Naive thymus-derived CD4-positive, alpha-beta T cell (primary cell): ENCODE results near the gene AP3B1. TPM values are rescaled to one million over a fixed set of nuclear protein-coding genes. Genes with fewer than 3 reads are reported as not detected.
"Not testable (repeated sequence)": the region's sequence is repeated elsewhere in the genome, so short reads cannot be mapped to it uniquely, and the experiment has no call there.

ENCODE experiments used
- ATAC-seq: fragments of 150-1000 bp; cut with Tn5 transposase; 2 replicates; pipeline ENCODE4 v1.10.0; 2021; ENCODE audit warnings: mild to moderate bottlenecking, moderate library complexity
- CTCF ChIA-PET: fragments of 350-600 bp; sonication (Branson Sonifier 250); formaldehyde crosslinking; loops from one replicate; lab custom pipeline; 2021; ENCODE audit warnings: antibody characterized with exemption; lab: Charles Lee
- POLR2A ChIA-PET: fragments of 350-600 bp; sonication (Branson Sonifier 250); formaldehyde crosslinking; loops from one replicate; lab custom pipeline; 2021; ENCODE audit warnings: antibody characterized with exemption, inconsistent platforms; lab: Charles Lee
- DNase-seq, 9 donors: peaks; one replicate each; pipeline versions ENCODE4 v3.0.0 to v3.0.0-alpha.2; 2020 to 2022; ENCODE audit warnings: mixed read lengths in 1 of 9
- H3K27ac ChIP-seq: one replicate; pipeline ENCODE4 v1.7.0; 2013; ENCODE audit warnings: mild to moderate bottlenecking, low read depth, low read length, moderate library complexity
- H3K27me3 ChIP-seq, 2 donors: one replicate each; pipeline ENCODE4 v1.7.0; 2013; ENCODE audit warnings: low read length in 2 of 2, mild to moderate bottlenecking in 2 of 2, moderate library complexity in 2 of 2; ENCODE audit not compliant: control insufficient read depth in 2 of 2, insufficient read depth in 2 of 2
- H3K36me3 ChIP-seq, 3 experiments: 1 replicate in 2 of 3; 2 replicates in 1 of 3; pipeline ENCODE4 v1.7.0; 2013; ENCODE audit warnings: low read length in 3 of 3, mild to moderate bottlenecking in 3 of 3, moderate library complexity in 1 of 3; ENCODE audit not compliant: insufficient read depth in 3 of 3, control insufficient read depth in 2 of 3
- H3K4me1 ChIP-seq, 2 donors: one replicate each; pipeline ENCODE4 v1.7.0; 2013; ENCODE audit warnings: low read length in 2 of 2, mild to moderate bottlenecking in 2 of 2, moderate library complexity in 1 of 2; ENCODE audit not compliant: control insufficient read depth in 2 of 2, insufficient read depth in 2 of 2
- H3K4me3 ChIP-seq: 2 replicates; pipeline ENCODE4 v1.7.0; 2013; ENCODE audit warnings: mild to moderate bottlenecking, low read length
- H3K9me3 ChIP-seq, 3 experiments: 1 replicate in 2 of 3; 2 replicates in 1 of 3; pipeline ENCODE4 v1.7.0; 2013; ENCODE audit warnings: low read length in 3 of 3; ENCODE audit not compliant: control insufficient read depth in 2 of 3
- H3K27ac Mint-ChIP-seq, 9 donors: one replicate each; pipeline ENCODE4 v1.8.0; 2020 to 2022; ENCODE audit warnings: mixed read lengths in 9 of 9, mild to moderate bottlenecking in 8 of 9, moderate library complexity in 5 of 9, inconsistent platforms in 2 of 9
- H3K27me3 Mint-ChIP-seq, 5 donors: one replicate each; pipeline ENCODE4 v1.8.0; 2021 to 2022; ENCODE audit warnings: mixed read lengths in 5 of 5, mild to moderate bottlenecking in 1 of 5
- H3K36me3 Mint-ChIP-seq, 5 donors: one replicate each; pipeline ENCODE4 v1.8.0; 2020 to 2022; ENCODE audit warnings: mixed read lengths in 5 of 5, mild to moderate bottlenecking in 3 of 5, inconsistent platforms in 1 of 5
- H3K4me1 Mint-ChIP-seq, 7 donors: one replicate each; pipeline ENCODE4 v1.8.0; 2020 to 2022; ENCODE audit warnings: mixed read lengths in 7 of 7, mild to moderate bottlenecking in 3 of 7, inconsistent platforms in 1 of 7
- H3K4me3 Mint-ChIP-seq, 10 donors: one replicate each; pipeline ENCODE4 v1.8.0; 2020 to 2022; ENCODE audit warnings: mild to moderate bottlenecking in 10 of 10, mixed read lengths in 10 of 10, moderate library complexity in 6 of 10, inconsistent platforms in 2 of 10
- H3K9me3 Mint-ChIP-seq, 11 donors: one replicate each; pipeline ENCODE4 v1.8.0; 2020 to 2022; ENCODE audit warnings: mixed read lengths in 11 of 11, mild to moderate bottlenecking in 4 of 11, inconsistent platforms in 1 of 11, moderate library complexity in 1 of 11
- intact Hi-C, 2 donors: fragments of 100-400 bp; cut with micrococcal nuclease; formaldehyde crosslinking; loops; one replicate each; pipeline ENCODE4 v1.15.1; 2023
- polyA plus RNA-seq, 2 donors: library from polyadenylated mRNA; unstranded; fragments of 300-500 nt; fragmentation: Illumina TruSeq; gene quantifications; one replicate each; pipeline ENCODE4 v1.2.3, GENCODE V29; 2021
- total RNA-seq, 6 experiments: library from RNA in 5 of 6; stranded (reverse) in 5 of 6; gene quantifications; 1 replicate in 5 of 6; 2 replicates in 1 of 6; pipeline ENCODE4 v1.2.3 and lab custom pipeline; 2021 to 2026

Gene AP3B1
- total and polyA plus RNA-seq, 7 experiments from 2014 or later = 28.3 to 45.0 (median 32.8) TPM

DNA sequence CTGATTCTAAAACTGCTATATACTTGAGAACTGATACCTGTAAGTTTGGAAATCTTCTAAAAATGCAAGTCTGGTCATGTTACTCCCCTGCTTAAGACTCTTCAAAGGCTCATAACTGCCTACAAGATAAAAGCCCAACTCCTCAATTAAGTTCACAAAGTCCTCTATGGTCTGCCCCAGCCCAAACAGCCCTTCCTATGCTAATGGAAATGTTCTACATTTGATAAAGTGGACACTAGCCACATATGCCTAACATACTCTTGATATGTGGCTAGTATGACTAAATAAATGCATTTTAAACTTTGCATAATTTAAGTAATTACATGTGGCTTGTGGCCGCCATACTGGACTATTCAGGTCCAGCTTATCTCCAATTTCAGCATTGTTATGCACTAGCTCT, 204.5 kb downstream of the AP3B1 start:
- no peak for DNase-seq
- ChIA-PET CTCF (no interaction called here), POLR2A (interaction anchor here (0.6 kb wide), 1 partner anchor 68 kb away, joined by 3 read pairs; no protein-coding TSS in a partner anchor)
- Histone ChIP-seq H3K9me3 (no peaks in the 10 kb centered on the region), H3K27me3 (no peaks in the 10 kb centered on the region), H3K27ac (no peak overlapping the region), H3K4me1 (no peaks in the 10 kb centered on the region), H3K4me3 (no peak overlapping the region), H3K36me3 (peaks cover 0 to 15% (median 0%) of the 10 kb centered on the region in 3 experiments)
- no peak overlapping the region for H3K4me3 Mint-ChIP-seq
- no peaks in the 10 kb centered on the region for H3K27me3 Mint-ChIP-seq
- no peak for ATAC-seq
- H3K9me3 Mint-ChIP-seq = peaks cover 0 to 1% (median 0%) of the 10 kb centered on the region in 11 donors
- H3K36me3 Mint-ChIP-seq = peaks cover 9 to 81% (median 66%) of the 10 kb centered on the region in 5 donors
- H3K27ac Mint-ChIP-seq = no peak overlapping the region
- H3K4me1 Mint-ChIP-seq = no peaks in the 10 kb centered on the region
- intact Hi-C loops = no loop called here

DNA sequence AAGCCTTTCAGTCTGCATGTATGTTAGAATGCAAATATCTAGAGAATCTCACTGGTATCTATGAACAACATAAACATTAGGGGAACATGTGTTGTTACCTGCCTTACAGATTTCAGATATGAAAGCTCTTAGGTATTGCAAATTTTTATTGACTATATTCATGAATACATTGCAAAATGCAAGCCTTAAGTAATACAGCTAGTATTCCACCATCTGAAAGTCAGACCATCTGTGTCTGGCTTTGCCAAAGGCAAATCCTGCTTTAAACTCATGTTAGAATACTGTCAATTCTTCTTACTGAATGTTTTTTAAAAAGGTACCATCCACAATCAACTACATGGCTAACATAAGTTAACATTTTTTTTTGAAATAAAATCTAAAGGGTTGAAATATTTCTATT, 215.6 kb downstream of the AP3B1 start:
- no peak for DNase-seq
- Histone ChIP-seq H3K27ac (no peak overlapping the region), H3K27me3 (no peaks in the 10 kb centered on the region), H3K36me3 (no peaks in the 10 kb centered on the region), H3K4me1 (no peaks in the 10 kb centered on the region), H3K9me3 (no peaks in the 10 kb centered on the region), H3K4me3 (no peak overlapping the region)
- peaks cover 0 to 6% (median 0%) of the 10 kb centered on the region in 11 donors for H3K9me3 Mint-ChIP-seq
- intact Hi-C loops = no loop called here
- ATAC-seq = no peak
- ChIA-PET CTCF (no interaction called here), POLR2A (no interaction called here)
- peaks cover 0 to 6% (median 0%) of the 10 kb centered on the region in 7 donors for H3K4me1 Mint-ChIP-seq
- no peak overlapping the region for H3K4me3 Mint-ChIP-seq
- H3K27me3 Mint-ChIP-seq = no peaks in the 10 kb centered on the region
- H3K36me3 Mint-ChIP-seq = peaks cover 17 to 56% (median 46%) of the 10 kb centered on the region in 5 donors
- no peak overlapping the region for H3K27ac Mint-ChIP-seq

DNA sequence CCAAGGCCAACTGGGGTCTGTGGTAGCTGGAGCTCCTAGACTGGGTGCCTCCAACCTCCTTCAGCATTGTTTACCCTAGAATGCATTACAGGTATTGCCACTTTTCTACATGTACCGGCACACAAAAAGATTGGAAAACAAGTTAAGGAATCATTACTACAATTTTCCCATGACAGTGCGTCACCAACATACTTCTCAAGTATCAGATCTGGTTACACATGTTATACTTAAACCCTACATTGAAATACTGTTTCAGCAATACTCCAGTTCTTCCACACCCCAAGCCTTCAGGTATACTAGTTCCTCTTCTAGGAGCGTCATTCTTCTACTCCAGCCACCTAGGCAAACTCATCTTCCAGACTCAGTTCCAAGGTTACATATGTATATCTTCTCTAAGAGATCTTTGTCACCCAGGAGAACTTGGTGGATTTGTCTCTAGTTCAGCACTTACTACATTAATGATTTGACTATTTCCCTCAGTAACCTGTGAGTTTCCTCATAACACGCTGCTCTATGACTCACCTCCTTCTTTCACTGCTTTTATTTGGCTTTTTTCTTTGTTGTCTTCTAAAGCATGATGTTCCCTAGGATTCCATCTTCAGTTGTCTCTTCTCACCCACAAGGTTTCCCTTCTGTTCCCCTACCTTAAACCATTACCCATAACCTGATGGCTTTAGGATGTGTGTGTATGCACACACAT, 217.0 kb downstream of the AP3B1 start:
- H3K4me3 Mint-ChIP-seq = no peak overlapping the region
- no peaks in the 10 kb centered on the region for H3K27me3 Mint-ChIP-seq
- ChIA-PET CTCF (no interaction called here), POLR2A (no interaction called here)
- peaks cover 0 to 6% (median 0%) of the 10 kb centered on the region in 7 donors for H3K4me1 Mint-ChIP-seq
- no peak for ATAC-seq
- Histone ChIP-seq H3K27me3 (no peaks in the 10 kb centered on the region), H3K27ac (no peak overlapping the region), H3K9me3 (no peaks in the 10 kb centered on the region), H3K4me3 (no peak overlapping the region), H3K36me3 (no peaks in the 10 kb centered on the region), H3K4me1 (no peaks in the 10 kb centered on the region)
- no peak for DNase-seq
- H3K27ac Mint-ChIP-seq = no peak overlapping the region
- intact Hi-C loops = no loop called here
- peaks cover 17 to 57% (median 47%) of the 10 kb centered on the region in 5 donors for H3K36me3 Mint-ChIP-seq
- peaks cover 0 to 6% (median 0%) of the 10 kb centered on the region in 11 donors for H3K9me3 Mint-ChIP-seq

DNA sequence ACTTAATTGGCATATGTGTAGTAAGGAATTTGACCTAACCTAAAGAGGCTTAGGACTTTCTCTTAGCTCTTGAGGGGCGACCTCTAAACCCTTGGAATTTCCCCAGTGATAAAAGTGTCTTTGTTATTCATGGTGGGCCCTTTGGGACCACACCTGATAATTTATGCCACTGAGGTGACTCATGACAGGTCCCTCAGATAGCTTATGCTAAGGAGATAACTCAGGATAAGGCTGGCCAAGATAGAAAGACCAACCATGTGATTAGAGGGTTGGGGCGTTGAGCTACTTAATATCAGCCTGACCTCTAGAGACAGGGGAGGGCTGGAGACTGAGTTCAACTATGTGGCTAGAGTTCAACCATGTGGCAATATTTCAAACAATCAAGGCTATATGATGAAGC, 218.1 kb downstream of the AP3B1 start:
- no peaks in the 10 kb centered on the region for H3K4me1 ChIP-seq
- POLR2A ChIA-PET = no interaction called here
- ATAC-seq = no peak
- H3K9me3 ChIP-seq = no peaks in the 10 kb centered on the region
- H3K27ac ChIP-seq = no peak overlapping the region
- no peak overlapping the region for H3K27ac Mint-ChIP-seq
- intact Hi-C loops = no loop called here
- H3K36me3 ChIP-seq = no peaks in the 10 kb centered on the region
- H3K36me3 Mint-ChIP-seq = peaks cover 15 to 58% (median 50%) of the 10 kb centered on the region in 5 donors
- no peak for DNase-seq
- H3K27me3 ChIP-seq = no peaks in the 10 kb centered on the region
- H3K9me3 Mint-ChIP-seq = peaks cover 0 to 8% (median 0%) of the 10 kb centered on the region in 11 donors
- H3K27me3 Mint-ChIP-seq = no peaks in the 10 kb centered on the region
- CTCF ChIA-PET = no interaction called here
- H3K4me1 Mint-ChIP-seq = peaks cover 0 to 6% (median 0%) of the 10 kb centered on the region in 7 donors
- H3K4me3 ChIP-seq = no peak overlapping the region
- no peak overlapping the region for H3K4me3 Mint-ChIP-seq

GRCh38 chr5:78075301-78075700, 219.2 kb downstream of the AP3B1 start:
- peaks cover 17 to 63% (median 55%) of the 10 kb centered on the region in 5 donors for H3K36me3 Mint-ChIP-seq
- intact Hi-C loops = no loop called here
- ATAC-seq = no peak

GRCh38 chr5:78070691-78071090, 223.8 kb downstream of the AP3B1 start:
- H3K27ac ChIP-seq, H3K4me3 ChIP-seq, H3K27me3 ChIP-seq, DNase-seq, H3K4me1 Mint-ChIP-seq, ATAC-seq, H3K4me1 ChIP-seq, H3K27me3 Mint-ChIP-seq, intact Hi-C loops, H3K27ac Mint-ChIP-seq, H3K9me3 ChIP-seq, H3K36me3 ChIP-seq, POLR2A ChIA-PET, H3K4me3 Mint-ChIP-seq: not testable (repeated sequence)
- Mint-ChIP-seq H3K9me3 (peaks cover 7 to 49% (median 21%) of the 10 kb centered on the region in 11 donors), H3K36me3 (peaks cover 11 to 73% (median 67%) of the 10 kb centered on the region in 5 donors)
- CTCF ChIA-PET = interaction anchor here (0.6 kb wide), 1 partner anchor 325 kb away, joined by 3 read pairs; no protein-coding TSS in a partner anchor

More at GRCh38 chr5:78075301-78075700, 219.2 kb downstream of the AP3B1 start:
- Histone ChIP-seq H3K27ac (no peak overlapping the region), H3K36me3 (no peaks in the 10 kb centered on the region), H3K9me3 (no peaks in the 10 kb centered on the region), H3K27me3 (no peaks in the 10 kb centered on the region), H3K4me3 (no peak overlapping the region), H3K4me1 (no peaks in the 10 kb centered on the region)
- ChIA-PET CTCF (no interaction called here), POLR2A (no interaction called here)
- Mint-ChIP-seq H3K27ac (no peak overlapping the region), H3K27me3 (no peaks in the 10 kb centered on the region), H3K4me1 (peaks cover 0 to 6% (median 0%) of the 10 kb centered on the region in 7 donors), H3K9me3 (peaks cover 0 to 17% (median 6%) of the 10 kb centered on the region in 11 donors), H3K4me3 (no peak overlapping the region)
- DNase-seq = no peak

- H3K27me3 ChIP-seq, POLR2A ChIA-PET, H3K4me3 ChIP-seq, DNase-seq, H3K36me3 ChIP-seq, intact Hi-C loops, H3K9me3 ChIP-seq, H3K4me3 Mint-ChIP-seq, H3K27me3 Mint-ChIP-seq, H3K27ac ChIP-seq, H3K4me1 ChIP-seq, H3K4me1 Mint-ChIP-seq, H3K27ac Mint-ChIP-seq, CTCF ChIA-PET, ATAC-seq: not testable (repeated sequence)
- Mint-ChIP-seq H3K36me3 (peaks cover 11 to 72% (median 52%) of the 10 kb centered on the region in 5 donors), H3K9me3 (peaks cover 7 to 49% (median 21%) of the 10 kb centered on the region in 11 donors)
These were observed 226.9 kb downstream of the AP3B1 start for GRCh38 chr5:78067581-78067980.
